Measurements from ENCODE around the gene KDELR3. TPM values are rescaled to one million over a fixed set of nuclear protein-coding genes. Genes with fewer than 3 reads are reported as not detected.

Gene KDELR3
- total and polyA plus RNA-seq, 10 of the 15 experiments (the other 5 are each of a cell fraction or from before 2014, with no cell fraction given) = 0.15 to 0.98 (median 0.25) TPM; not detected in 1

DNA sequence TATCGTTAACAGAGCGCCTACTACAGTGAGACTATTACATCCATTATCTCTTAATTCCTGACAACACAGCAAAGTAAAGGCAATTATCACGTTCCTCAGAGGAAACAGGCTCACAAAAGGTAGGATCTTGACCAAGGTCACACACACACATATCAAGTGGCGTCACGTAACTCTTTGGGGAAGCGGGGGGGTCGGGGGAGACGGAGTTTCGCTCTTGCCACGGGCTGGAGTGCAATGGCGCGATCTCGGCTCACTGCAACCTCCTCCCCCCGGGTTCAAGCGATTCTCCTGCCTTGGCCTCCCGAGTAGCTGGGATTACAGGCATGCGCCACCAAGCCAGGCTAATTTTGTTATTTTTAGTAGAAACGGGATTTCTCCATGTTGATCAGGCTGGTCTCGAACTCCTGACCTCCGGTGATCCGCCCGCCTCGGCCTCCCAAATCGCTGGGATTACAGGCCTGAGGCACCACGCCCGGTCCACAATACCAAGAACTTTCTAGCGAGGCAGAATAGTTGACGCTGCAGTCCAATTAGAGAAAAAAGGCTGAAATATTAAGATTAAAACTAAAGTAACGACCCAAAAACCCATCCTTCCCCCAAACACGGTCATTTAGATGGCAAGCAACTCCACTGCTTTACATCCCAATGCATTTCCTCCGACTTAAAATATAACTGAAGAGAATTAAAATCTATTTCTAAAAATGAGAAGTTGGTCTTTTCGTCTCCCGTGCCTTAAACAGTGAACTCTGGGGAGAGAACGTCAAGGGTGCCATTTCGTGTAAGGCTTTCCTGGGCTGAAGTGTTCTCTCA lies 37.0 kb downstream of the KDELR3 start (continued):
- TF ChIP-seq POU2F2 (IDR thresholded peaks at IDR 0.05; ENCODE audit: borderline replicate concordance, low read depth, low read length) (0 out of 3 replicates have a peak, but pooled peaks have one; percentile 1), RCOR1 (conservative IDR thresholded peaks at IDR 0.05; ENCODE audit: low read depth, low read length) (no peak), EP300 (IDR thresholded peaks at IDR 0.05; ENCODE audit: borderline replicate concordance in 1 of 2, control insufficient read depth in 1 of 2, low read depth in 2 of 2, low read length in 2 of 2) (no peak), NR2C2 (IDR thresholded peaks at IDR 0.05; ENCODE audit: borderline replicate concordance, control insufficient read depth, insufficient read length, low read depth) (no peak), SREBF2 (IDR thresholded peaks at IDR 0.05; ENCODE audit: low read length) (no peak), DPF2 (IDR thresholded peaks at IDR 0.05) (peak; percentile 21; the same call in 1 of the 2 replicates), RAD51 (IDR thresholded peaks at IDR 0.05) (no peak), ASH2L (IDR thresholded peaks at IDR 0.05; ENCODE audit: borderline replicate concordance, low read depth) (no peak), HDAC2 (IDR thresholded peaks at IDR 0.05) (no peak), NR2C1 (IDR thresholded peaks at IDR 0.05) (no peak), RFX5 (IDR thresholded peaks at IDR 0.05; ENCODE audit: low read depth, low read length) (no peak), CBX5 (IDR thresholded peaks at IDR 0.05; ENCODE audit: low read depth) (no peak), JUNB (IDR thresholded peaks at IDR 0.05) (no peak), KDM1A (IDR thresholded peaks at IDR 0.05; ENCODE audit: borderline replicate concordance) (no peak), SMAD5 (IDR thresholded peaks at IDR 0.05; ENCODE audit: low read depth) (no peak; the same call in 1 of the 2 replicates), POLR2AphosphoS5 (IDR thresholded peaks at IDR 0.05; ENCODE audit: low read length) (peak; percentile 72), ZNF274 (IDR thresholded peaks at IDR 0.05; ENCODE audit: insufficient read depth, insufficient read length) (no peak), POLR2AphosphoS2 (IDR thresholded peaks at IDR 0.05; ENCODE audit: low read depth, low read length) (no peak), ESRRA (IDR thresholded peaks at IDR 0.05; ENCODE audit: low read length) (no peak), EED (IDR thresholded peaks at IDR 0.05; ENCODE audit: low read depth) (no peak)
- TF ChIP-seq, protein P1, sequence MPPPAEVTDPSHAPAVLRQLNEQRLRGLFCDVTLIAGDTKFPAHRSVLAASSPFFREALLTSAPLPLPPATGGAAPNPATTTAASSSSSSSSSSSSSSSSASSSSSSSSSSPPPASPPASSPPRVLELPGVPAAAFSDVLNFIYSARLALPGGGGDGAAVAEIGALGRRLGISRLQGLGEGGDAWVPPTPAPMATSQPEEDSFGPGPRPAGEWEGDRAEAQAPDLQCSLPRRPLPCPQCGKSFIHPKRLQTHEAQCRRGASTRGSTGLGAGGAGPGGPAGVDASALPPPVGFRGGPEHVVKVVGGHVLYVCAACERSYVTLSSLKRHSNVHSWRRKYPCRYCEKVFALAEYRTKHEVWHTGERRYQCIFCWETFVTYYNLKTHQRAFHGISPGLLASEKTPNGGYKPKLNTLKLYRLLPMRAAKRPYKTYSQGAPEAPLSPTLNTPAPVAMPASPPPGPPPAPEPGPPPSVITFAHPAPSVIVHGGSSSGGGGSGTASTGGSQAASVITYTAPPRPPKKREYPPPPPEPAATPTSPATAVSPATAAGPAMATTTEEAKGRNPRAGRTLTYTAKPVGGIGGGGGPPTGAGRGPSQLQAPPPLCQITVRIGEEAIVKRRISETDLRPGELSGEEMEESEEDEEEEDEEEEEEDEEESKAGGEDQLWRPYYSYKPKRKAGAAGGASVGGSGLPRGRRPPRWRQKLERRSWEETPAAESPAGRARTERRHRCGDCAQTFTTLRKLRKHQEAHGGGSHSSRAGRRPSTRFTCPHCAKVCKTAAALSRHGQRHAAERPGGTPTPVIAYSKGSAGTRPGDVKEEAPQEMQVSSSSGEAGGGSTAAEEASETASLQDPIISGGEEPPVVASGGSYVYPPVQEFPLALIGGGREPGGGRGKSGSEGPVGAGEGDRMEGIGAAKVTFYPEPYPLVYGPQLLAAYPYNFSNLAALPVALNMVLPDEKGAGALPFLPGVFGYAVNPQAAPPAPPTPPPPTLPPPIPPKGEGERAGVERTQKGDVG (CRISPR knock-in tag; IDR thresholded peaks at IDR 0.05) = no peak
- TF ChIP-seq, protein P2, sequence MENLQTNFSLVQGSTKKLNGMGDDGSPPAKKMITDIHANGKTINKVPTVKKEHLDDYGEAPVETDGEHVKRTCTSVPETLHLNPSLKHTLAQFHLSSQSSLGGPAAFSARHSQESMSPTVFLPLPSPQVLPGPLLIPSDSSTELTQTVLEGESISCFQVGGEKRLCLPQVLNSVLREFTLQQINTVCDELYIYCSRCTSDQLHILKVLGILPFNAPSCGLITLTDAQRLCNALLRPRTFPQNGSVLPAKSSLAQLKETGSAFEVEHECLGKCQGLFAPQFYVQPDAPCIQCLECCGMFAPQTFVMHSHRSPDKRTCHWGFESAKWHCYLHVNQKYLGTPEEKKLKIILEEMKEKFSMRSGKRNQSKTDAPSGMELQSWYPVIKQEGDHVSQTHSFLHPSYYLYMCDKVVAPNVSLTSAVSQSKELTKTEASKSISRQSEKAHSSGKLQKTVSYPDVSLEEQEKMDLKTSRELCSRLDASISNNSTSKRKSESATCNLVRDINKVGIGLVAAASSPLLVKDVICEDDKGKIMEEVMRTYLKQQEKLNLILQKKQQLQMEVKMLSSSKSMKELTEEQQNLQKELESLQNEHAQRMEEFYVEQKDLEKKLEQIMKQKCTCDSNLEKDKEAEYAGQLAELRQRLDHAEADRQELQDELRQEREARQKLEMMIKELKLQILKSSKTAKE (IDR thresholded peaks at IDR 0.05; ENCODE audit: low read depth, poor library complexity, severe bottlenecking) = no peak
- TF ChIP-seq, protein P3, sequence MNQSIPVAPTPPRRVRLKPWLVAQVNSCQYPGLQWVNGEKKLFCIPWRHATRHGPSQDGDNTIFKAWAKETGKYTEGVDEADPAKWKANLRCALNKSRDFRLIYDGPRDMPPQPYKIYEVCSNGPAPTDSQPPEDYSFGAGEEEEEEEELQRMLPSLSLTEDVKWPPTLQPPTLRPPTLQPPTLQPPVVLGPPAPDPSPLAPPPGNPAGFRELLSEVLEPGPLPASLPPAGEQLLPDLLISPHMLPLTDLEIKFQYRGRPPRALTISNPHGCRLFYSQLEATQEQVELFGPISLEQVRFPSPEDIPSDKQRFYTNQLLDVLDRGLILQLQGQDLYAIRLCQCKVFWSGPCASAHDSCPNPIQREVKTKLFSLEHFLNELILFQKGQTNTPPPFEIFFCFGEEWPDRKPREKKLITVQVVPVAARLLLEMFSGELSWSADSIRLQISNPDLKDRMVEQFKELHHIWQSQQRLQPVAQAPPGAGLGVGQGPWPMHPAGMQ (IDR thresholded peaks at IDR 0.05; ENCODE audit: borderline replicate concordance) = no peak
- TF ChIP-seq, protein P4, sequence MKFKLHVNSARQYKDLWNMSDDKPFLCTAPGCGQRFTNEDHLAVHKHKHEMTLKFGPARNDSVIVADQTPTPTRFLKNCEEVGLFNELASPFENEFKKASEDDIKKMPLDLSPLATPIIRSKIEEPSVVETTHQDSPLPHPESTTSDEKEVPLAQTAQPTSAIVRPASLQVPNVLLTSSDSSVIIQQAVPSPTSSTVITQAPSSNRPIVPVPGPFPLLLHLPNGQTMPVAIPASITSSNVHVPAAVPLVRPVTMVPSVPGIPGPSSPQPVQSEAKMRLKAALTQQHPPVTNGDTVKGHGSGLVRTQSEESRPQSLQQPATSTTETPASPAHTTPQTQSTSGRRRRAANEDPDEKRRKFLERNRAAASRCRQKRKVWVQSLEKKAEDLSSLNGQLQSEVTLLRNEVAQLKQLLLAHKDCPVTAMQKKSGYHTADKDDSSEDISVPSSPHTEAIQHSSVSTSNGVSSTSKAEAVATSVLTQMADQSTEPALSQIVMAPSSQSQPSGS (IDR thresholded peaks at IDR 0.05; ENCODE audit: low read length) = no peak
